Natural killer cell (primary cell): Measurements from ENCODE around the gene PIGZ. TPM values are rescaled to one million over a fixed set of nuclear protein-coding genes. Genes with fewer than 3 reads are reported as not detected.

ENCODE experiments used
- ATAC-seq, 3 donors: fragments of 150-1000 bp in 2 of 3; fragments of 200-7000 bp in 1 of 3; cut with Tn5 transposase; 1 replicate in 1 of 3; 2 replicates in 2 of 3; pipeline ENCODE4 v1.10.0; 2021; ENCODE audit warnings: mild to moderate bottlenecking in 2 of 3, moderate library complexity in 2 of 3
- DNase-seq, 2 donors: peaks; one replicate each; pipeline versions ENCODE4 v3.0.0 to v3.0.0-alpha.2; 2013 to 2021; ENCODE audit warnings: mixed read lengths in 1 of 2
- H3K27ac ChIP-seq: one replicate; pipeline ENCODE4 v1.5.1; 2013; ENCODE audit warnings: mild to moderate bottlenecking, low read length
- H3K27me3 ChIP-seq: one replicate; pipeline ENCODE4 v1.6.1; 2013; ENCODE audit warnings: low read length; ENCODE audit not compliant: control insufficient read depth, insufficient read depth
- H3K36me3 ChIP-seq: one replicate; pipeline ENCODE4 v1.6.1; 2013; ENCODE audit warnings: low read length; ENCODE audit not compliant: control insufficient read depth, insufficient read depth
- H3K4me1 ChIP-seq: one replicate; pipeline ENCODE4 v1.6.1; 2013; ENCODE audit warnings: low read length; ENCODE audit not compliant: control insufficient read depth, insufficient read depth
- H3K4me3 ChIP-seq: one replicate; pipeline ENCODE4 v1.5.1; 2013; ENCODE audit warnings: low read length
- H3K9me3 ChIP-seq: one replicate; pipeline ENCODE4 v1.6.1; 2013; ENCODE audit warnings: low read length; ENCODE audit not compliant: control insufficient read depth, insufficient read depth
- H3K27ac Mint-ChIP-seq, 2 donors: one replicate each; pipeline ENCODE4 v1.8.0; 2022; ENCODE audit warnings: mild to moderate bottlenecking in 2 of 2, mixed read lengths in 2 of 2, moderate library complexity in 1 of 2
- H3K27me3 Mint-ChIP-seq, 2 donors: one replicate each; pipeline ENCODE4 v1.8.0; 2022; ENCODE audit warnings: low read depth in 2 of 2, mixed read lengths in 2 of 2
- H3K36me3 Mint-ChIP-seq: one replicate; pipeline ENCODE4 v1.8.0; 2022; ENCODE audit warnings: mixed read lengths
- H3K4me1 Mint-ChIP-seq, 2 donors: one replicate each; pipeline ENCODE4 v1.8.0; 2022; ENCODE audit warnings: mixed read lengths in 2 of 2
- H3K4me3 Mint-ChIP-seq: one replicate; pipeline ENCODE4 v1.8.0; 2022; ENCODE audit warnings: mild to moderate bottlenecking, moderate library complexity, mixed read lengths
- H3K9me3 Mint-ChIP-seq, 2 donors: one replicate each; pipeline ENCODE4 v1.8.0; 2022; ENCODE audit warnings: mixed read lengths in 2 of 2
- WGBS: methylation state at CpG from one replicate; pipeline ENCODE4 v1.1.7; 2013; ENCODE audit warnings: missing lambda C conversion rate; ENCODE audit not compliant: insufficient coverage; 5-methylcytosine and 5-hydroxymethylcytosine counted together
- intact Hi-C: fragments of 100-400 bp; cut with micrococcal nuclease; formaldehyde crosslinking; loops from one replicate; pipeline ENCODE4 v1.14.2; 2022
- total RNA-seq, 4 donors: library from RNA; stranded (reverse); fragments of 120-200 nt in 1 of 4; gene quantifications; one replicate each; pipeline versions ENCODE4 v1.2.3 to v1.2.4, GENCODE V29; 2013 to 2022
- TF ChIP-seq, protein P1 (sequence below): fragments of 200-600 bp; IDR thresholded peaks from one replicate; pipeline ENCODE4 v1.8.0; 2022; ENCODE audit warnings: antibody characterized with exemption

Gene PIGZ
- total RNA-seq, 3 donors from 2014 or later (not counting 1 experiment from before 2014, with no cell fraction given): 2.2 to 2.3 (median 2.2) TPM

DNA sequence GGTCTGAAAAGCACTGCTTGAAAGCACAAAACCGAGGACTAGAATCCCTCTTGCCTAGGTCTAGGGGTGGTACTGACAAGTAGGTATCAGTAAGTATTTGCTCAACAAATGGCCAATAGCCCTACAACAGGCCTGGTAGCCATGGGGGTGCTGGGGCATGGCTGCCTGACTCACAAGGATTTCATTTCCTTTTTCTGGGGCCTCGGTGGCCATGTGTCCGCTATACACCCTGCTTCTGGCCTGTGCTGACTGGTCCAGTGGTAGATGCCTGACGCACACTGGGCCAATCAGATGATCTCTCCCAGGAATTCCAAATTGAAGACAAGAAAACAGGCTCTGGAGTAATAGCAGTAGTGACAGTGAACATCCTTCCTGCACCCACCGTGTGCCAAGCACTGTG lies 31.6 kb upstream of the PIGZ start:
- no peak for DNase-seq
- 88% methylated on average over 5 of the region's 5 CpGs for WGBS
- Histone ChIP-seq H3K9me3 (no peaks in the 10 kb centered on the region), H3K27me3 (no peaks in the 10 kb centered on the region), H3K27ac (no peak overlapping the region), H3K36me3 (no peaks in the 10 kb centered on the region), H3K4me1 (peaks cover 13% of the 10 kb centered on the region), H3K4me3 (no peak overlapping the region)
- no peak for ATAC-seq
- TF ChIP-seq, protein P1, sequence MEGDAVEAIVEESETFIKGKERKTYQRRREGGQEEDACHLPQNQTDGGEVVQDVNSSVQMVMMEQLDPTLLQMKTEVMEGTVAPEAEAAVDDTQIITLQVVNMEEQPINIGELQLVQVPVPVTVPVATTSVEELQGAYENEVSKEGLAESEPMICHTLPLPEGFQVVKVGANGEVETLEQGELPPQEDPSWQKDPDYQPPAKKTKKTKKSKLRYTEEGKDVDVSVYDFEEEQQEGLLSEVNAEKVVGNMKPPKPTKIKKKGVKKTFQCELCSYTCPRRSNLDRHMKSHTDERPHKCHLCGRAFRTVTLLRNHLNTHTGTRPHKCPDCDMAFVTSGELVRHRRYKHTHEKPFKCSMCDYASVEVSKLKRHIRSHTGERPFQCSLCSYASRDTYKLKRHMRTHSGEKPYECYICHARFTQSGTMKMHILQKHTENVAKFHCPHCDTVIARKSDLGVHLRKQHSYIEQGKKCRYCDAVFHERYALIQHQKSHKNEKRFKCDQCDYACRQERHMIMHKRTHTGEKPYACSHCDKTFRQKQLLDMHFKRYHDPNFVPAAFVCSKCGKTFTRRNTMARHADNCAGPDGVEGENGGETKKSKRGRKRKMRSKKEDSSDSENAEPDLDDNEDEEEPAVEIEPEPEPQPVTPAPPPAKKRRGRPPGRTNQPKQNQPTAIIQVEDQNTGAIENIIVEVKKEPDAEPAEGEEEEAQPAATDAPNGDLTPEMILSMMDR: no peak
- H3K27me3 Mint-ChIP-seq: peaks cover 0 to 5% of the 10 kb centered on the region in 2 donors
- H3K36me3 Mint-ChIP-seq: no peaks in the 10 kb centered on the region
- intact Hi-C loops: no loop called here
- H3K4me3 Mint-ChIP-seq: no peak overlapping the region
- H3K4me1 Mint-ChIP-seq: peaks cover 0 to 14% of the 10 kb centered on the region in 2 donors
- H3K9me3 Mint-ChIP-seq: no peaks in the 10 kb centered on the region
- no peak overlapping the region for H3K27ac Mint-ChIP-seq

DNA sequence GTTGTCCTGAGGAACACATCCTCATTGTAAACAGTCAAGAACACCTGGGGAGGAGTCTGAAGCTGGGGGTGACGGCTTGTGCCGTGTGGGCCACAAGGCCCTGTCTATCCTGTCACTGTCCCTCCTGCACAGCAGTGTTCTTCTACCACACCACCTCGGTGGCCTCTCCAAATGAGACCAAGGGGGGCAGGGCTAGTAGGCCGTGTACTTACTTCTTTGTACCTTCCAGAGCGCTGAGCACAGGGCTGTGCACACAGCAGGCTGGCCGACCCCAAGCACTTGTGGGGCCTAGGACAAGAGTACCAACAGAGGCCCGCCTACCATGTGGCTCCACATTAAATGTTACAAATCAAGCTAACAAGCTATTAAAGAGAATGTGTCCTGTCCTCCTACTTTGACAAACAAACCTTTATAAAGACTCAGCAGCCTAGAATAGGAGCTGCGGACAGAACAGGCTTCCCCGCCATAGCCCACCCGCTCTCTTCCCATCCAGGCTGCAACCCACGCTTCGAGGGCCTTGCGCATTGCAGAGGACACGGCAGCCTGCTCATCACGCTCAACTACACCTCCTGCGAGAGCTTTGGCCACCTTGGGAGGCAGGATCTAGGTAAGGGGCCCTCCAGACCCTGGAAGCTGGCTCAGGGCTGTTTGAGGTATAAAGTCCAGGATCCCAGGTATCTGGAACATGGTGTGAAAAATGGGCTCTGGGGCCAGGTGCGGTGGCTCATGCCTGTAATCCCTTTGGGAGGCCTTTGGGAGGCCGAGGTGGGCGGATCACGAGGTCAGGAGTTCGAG lies 30.5 kb upstream of the PIGZ start:
- no peak for ATAC-seq
- Mint-ChIP-seq H3K27ac (no peak overlapping the region), H3K4me3 (no peak overlapping the region), H3K36me3 (no peaks in the 10 kb centered on the region), H3K4me1 (peaks cover 0 to 14% of the 10 kb centered on the region in 2 donors), H3K9me3 (no peaks in the 10 kb centered on the region), H3K27me3 (no peaks in the 10 kb centered on the region)
- H3K9me3 ChIP-seq: no peaks in the 10 kb centered on the region
- H3K27me3 ChIP-seq: no peaks in the 10 kb centered on the region
- 94% methylated on average over 21 of the region's 21 CpGs for WGBS
- H3K36me3 ChIP-seq: no peaks in the 10 kb centered on the region
- H3K4me1 ChIP-seq: peaks cover 13% of the 10 kb centered on the region
- no peak for DNase-seq
- no peak overlapping the region for H3K27ac ChIP-seq
- TF ChIP-seq, protein P1: no peak
- intact Hi-C loops: no loop called here
- no peak overlapping the region for H3K4me3 ChIP-seq

DNA sequence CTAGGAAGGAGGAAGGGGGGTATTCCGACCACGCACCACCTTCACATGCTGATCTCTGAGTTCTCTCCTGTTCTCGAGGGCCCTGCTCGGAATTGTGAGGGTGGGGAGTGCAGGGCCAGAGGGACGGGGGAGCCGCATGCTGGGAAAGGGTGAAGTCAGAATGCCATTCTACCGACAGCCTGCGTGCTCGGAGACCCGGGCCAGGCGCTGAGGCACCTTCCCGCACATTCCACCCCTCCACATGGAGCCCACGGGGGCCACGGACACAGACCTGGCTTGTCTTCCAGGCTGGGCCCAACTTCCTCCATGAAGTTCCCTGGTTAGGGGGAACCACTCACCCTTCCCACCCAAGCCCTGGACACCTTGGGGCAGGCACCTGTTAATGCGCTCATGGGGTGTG lies 28.7 kb upstream of the PIGZ start:
- Mint-ChIP-seq H3K27ac (no peak overlapping the region), H3K27me3 (no peaks in the 10 kb centered on the region), H3K9me3 (no peaks in the 10 kb centered on the region), H3K4me1 (peaks cover 0 to 5% of the 10 kb centered on the region in 2 donors), H3K36me3 (no peaks in the 10 kb centered on the region), H3K4me3 (no peak overlapping the region)
- TF ChIP-seq, protein P1: no peak
- no peak for ATAC-seq
- 97% methylated on average over 13 of the region's 15 CpGs for WGBS
- Histone ChIP-seq H3K27ac (no peak overlapping the region), H3K4me3 (no peak overlapping the region), H3K27me3 (no peaks in the 10 kb centered on the region), H3K9me3 (no peaks in the 10 kb centered on the region), H3K36me3 (no peaks in the 10 kb centered on the region), H3K4me1 (peaks cover 4% of the 10 kb centered on the region)
- DNase-seq: no peak
- intact Hi-C loops: no loop called here
